ENCODE data around the gene ELFN1.

DNA sequence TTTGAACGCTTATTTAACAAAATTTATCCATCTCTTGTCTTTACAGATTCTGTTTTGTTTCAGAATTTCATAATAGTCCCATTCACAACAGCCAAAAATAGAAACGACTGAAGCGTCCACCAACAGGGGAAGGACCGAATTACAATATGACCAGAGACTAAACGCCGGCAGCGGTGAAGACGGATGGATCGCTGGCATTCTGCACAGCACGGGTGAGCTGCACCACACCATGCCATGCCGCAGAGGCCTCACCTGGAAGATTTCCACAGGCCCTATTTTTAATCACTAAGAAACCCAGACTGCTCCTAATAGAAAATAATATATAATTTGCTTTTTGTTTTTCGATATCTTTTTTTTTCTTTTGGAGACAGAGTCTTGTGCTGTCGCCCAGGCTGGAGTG is 91.0 kb downstream of the ELFN1 start:
- no peak for TF ChIP-seq CTCF (conservative IDR thresholded peaks at IDR 0.05; ENCODE audit: low read length)
- no peak for TF ChIP-seq EZH2phosphoT487 (IDR thresholded peaks at IDR 0.05; ENCODE audit: borderline replicate concordance)

Data from Loucy (cell line).